SK-N-SH treated with all-trans-retinoic acid at 6 μM for 48 hours (cell line): Measurements from ENCODE around the gene CDK3.

Experiments used
- ATAC-seq: fragments of 200-7000 bp; cut with Tn5 transposase; 3 replicates; pipeline ENCODE4 v1.9.1; 2020; ENCODE audit warnings: mild to moderate bottlenecking, moderate library complexity
- ARNTL ChIP-seq: fragments of 450-650 bp; formaldehyde crosslinking; IDR thresholded peaks from 2 replicates; pipeline ENCODE4 v1.5.0; 2020; ENCODE audit warnings: low read depth, mild to moderate bottlenecking, moderate library complexity, borderline replicate concordance
- CSDC2 ChIP-seq: fragments of 250-450 bp; sonication (Bioruptor Pico); IDR thresholded peaks from 2 replicates; pipeline ENCODE4 v1.5.0; 2020; ENCODE audit warnings: mild to moderate bottlenecking, moderate library complexity
- ISL1 ChIP-seq: fragments of 250-450 bp; sonication (Bioruptor Pico); IDR thresholded peaks from 2 replicates; pipeline ENCODE4 v2.1.2; 2022; ENCODE audit warnings: mild to moderate bottlenecking, moderate library complexity
- PPARA ChIP-seq: fragments of 250-450 bp; sonication (Bioruptor Pico); IDR thresholded peaks from 2 replicates; pipeline ENCODE4 v1.5.0; 2020; ENCODE audit warnings: mild to moderate bottlenecking, borderline replicate concordance
- SNAI2 ChIP-seq: fragments of 250-450 bp; sonication (Bioruptor Pico); IDR thresholded peaks from 2 replicates; pipeline ENCODE4 v1.5.0; 2020; ENCODE audit warnings: mild to moderate bottlenecking, moderate library complexity
- TCF4 ChIP-seq: fragments of 250-450 bp; sonication (Bioruptor Pico); IDR thresholded peaks from 2 replicates; pipeline ENCODE4 v1.8.0; 2021; ENCODE audit warnings: mild to moderate bottlenecking, moderate library complexity, borderline replicate concordance
- ZC3H10 ChIP-seq: fragments of 250-450 bp; sonication (Bioruptor Pico); IDR thresholded peaks from 2 replicates; pipeline ENCODE4 v1.5.1; 2021; ENCODE audit warnings: mild to moderate bottlenecking, moderate library complexity
- ZFP3 ChIP-seq: fragments of 250-450 bp; sonication (Bioruptor Pico); IDR thresholded peaks from 2 replicates; pipeline ENCODE4 v1.5.0; 2020; ENCODE audit warnings: mild to moderate bottlenecking, moderate library complexity
- ZFP30 ChIP-seq: fragments of 450-650 bp; formaldehyde crosslinking; IDR thresholded peaks from 2 replicates; pipeline ENCODE4 v1.5.0; 2022; ENCODE audit warnings: mild to moderate bottlenecking, moderate library complexity
- ZNF565 ChIP-seq: fragments of 450-650 bp; formaldehyde crosslinking; conservative IDR thresholded peaks from 2 replicates; pipeline ENCODE4 v1.5.0; 2020; ENCODE audit warnings: low read depth, mild to moderate bottlenecking, moderate library complexity
- ZNF70 ChIP-seq: fragments of 450-650 bp; formaldehyde crosslinking; IDR thresholded peaks from 2 replicates; pipeline ENCODE4 v1.5.0; 2020; ENCODE audit warnings: mild to moderate bottlenecking, moderate library complexity
- TF ChIP-seq, protein P1 (sequence below): fragments of 250-450 bp; sonication (Bioruptor Pico); IDR thresholded peaks from 2 replicates; pipeline ENCODE4 v1.5.0; 2020; ENCODE audit warnings: mild to moderate bottlenecking, moderate library complexity
- TF ChIP-seq, protein P2 (sequence below): fragments of 250-450 bp; sonication (Bioruptor Pico); IDR thresholded peaks from 2 replicates; pipeline ENCODE4 v1.5.1; 2021; ENCODE audit warnings: mild to moderate bottlenecking, moderate library complexity
- TF ChIP-seq, protein P3 (sequence below): fragments of 250-450 bp; sonication (Bioruptor Pico); IDR thresholded peaks from 2 replicates; pipeline ENCODE4 v1.8.0; 2021; ENCODE audit warnings: low read depth, mild to moderate bottlenecking, moderate library complexity, borderline replicate concordance
- TF ChIP-seq, protein P4 (sequence below): fragments of 250-450 bp; sonication (Bioruptor Pico); IDR thresholded peaks from 2 replicates; pipeline ENCODE4 v1.5.1; 2020; ENCODE audit warnings: low read depth, mild to moderate bottlenecking, moderate library complexity
- TF ChIP-seq, protein P5 (sequence below): fragments of 250-450 bp; sonication (Bioruptor Pico); IDR thresholded peaks from 2 replicates; pipeline ENCODE4 v1.8.0; 2020; ENCODE audit warnings: mild to moderate bottlenecking, moderate library complexity, borderline replicate concordance

The CDK3 gene

DNA sequence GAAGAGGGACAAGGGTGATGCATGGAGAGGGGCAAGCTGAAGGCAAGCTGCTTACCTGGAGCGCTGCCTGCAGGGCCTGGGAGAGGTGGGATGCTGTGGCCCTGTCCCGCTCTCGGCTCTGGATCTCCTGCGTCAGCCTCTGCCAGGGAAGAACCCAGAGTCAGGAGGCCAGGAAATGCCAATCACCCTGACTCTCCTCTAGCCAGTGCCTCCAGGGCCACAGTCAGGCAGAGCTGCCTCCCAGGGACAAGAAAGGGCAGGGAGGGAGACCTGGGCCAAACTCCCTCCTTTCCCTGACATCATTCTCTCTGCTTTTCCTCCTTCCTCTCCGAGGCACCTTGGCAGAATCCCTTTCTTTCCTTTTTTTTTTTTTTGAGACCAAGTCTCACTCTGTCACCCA, 11.3 kb downstream of the CDK3 start:
- TF ChIP-seq, protein P1, sequence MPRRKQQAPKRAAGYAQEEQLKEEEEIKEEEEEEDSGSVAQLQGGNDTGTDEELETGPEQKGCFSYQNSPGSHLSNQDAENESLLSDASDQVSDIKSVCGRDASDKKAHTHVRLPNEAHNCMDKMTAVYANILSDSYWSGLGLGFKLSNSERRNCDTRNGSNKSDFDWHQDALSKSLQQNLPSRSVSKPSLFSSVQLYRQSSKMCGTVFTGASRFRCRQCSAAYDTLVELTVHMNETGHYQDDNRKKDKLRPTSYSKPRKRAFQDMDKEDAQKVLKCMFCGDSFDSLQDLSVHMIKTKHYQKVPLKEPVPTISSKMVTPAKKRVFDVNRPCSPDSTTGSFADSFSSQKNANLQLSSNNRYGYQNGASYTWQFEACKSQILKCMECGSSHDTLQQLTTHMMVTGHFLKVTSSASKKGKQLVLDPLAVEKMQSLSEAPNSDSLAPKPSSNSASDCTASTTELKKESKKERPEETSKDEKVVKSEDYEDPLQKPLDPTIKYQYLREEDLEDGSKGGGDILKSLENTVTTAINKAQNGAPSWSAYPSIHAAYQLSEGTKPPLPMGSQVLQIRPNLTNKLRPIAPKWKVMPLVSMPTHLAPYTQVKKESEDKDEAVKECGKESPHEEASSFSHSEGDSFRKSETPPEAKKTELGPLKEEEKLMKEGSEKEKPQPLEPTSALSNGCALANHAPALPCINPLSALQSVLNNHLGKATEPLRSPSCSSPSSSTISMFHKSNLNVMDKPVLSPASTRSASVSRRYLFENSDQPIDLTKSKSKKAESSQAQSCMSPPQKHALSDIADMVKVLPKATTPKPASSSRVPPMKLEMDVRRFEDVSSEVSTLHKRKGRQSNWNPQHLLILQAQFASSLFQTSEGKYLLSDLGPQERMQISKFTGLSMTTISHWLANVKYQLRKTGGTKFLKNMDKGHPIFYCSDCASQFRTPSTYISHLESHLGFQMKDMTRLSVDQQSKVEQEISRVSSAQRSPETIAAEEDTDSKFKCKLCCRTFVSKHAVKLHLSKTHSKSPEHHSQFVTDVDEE (CRISPR knock-in tag): no peak
- TF ChIP-seq TCF4 (CRISPR knock-in tag) (no peak), ZFP30 (CRISPR knock-in tag) (no peak), ZFP3 (CRISPR knock-in tag) (no peak), CSDC2 (no peak), ARNTL (CRISPR knock-in tag) (no peak), PPARA (CRISPR knock-in tag) (no peak), ISL1 (CRISPR knock-in tag) (no peak), ZNF565 (no peak)
- TF ChIP-seq, protein P2, sequence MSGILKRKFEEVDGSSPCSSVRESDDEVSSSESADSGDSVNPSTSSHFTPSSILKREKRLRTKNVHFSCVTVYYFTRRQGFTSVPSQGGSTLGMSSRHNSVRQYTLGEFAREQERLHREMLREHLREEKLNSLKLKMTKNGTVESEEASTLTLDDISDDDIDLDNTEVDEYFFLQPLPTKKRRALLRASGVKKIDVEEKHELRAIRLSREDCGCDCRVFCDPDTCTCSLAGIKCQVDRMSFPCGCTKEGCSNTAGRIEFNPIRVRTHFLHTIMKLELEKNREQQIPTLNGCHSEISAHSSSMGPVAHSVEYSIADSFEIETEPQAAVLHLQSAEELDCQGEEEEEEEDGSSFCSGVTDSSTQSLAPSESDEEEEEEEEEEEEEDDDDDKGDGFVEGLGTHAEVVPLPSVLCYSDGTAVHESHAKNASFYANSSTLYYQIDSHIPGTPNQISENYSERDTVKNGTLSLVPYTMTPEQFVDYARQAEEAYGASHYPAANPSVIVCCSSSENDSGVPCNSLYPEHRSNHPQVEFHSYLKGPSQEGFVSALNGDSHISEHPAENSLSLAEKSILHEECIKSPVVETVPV (CRISPR knock-in tag): no peak
- TF ChIP-seq, protein P3, sequence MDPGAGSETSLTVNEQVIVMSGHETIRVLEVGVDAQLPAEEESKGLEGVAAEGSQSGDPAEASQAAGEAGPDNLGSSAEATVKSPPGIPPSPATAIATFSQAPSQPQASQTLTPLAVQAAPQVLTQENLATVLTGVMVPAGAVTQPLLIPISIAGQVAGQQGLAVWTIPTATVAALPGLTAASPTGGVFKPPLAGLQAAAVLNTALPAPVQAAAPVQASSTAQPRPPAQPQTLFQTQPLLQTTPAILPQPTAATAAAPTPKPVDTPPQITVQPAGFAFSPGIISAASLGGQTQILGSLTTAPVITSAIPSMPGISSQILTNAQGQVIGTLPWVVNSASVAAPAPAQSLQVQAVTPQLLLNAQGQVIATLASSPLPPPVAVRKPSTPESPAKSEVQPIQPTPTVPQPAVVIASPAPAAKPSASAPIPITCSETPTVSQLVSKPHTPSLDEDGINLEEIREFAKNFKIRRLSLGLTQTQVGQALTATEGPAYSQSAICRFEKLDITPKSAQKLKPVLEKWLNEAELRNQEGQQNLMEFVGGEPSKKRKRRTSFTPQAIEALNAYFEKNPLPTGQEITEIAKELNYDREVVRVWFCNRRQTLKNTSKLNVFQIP: no peak
- TF ChIP-seq, protein P4, sequence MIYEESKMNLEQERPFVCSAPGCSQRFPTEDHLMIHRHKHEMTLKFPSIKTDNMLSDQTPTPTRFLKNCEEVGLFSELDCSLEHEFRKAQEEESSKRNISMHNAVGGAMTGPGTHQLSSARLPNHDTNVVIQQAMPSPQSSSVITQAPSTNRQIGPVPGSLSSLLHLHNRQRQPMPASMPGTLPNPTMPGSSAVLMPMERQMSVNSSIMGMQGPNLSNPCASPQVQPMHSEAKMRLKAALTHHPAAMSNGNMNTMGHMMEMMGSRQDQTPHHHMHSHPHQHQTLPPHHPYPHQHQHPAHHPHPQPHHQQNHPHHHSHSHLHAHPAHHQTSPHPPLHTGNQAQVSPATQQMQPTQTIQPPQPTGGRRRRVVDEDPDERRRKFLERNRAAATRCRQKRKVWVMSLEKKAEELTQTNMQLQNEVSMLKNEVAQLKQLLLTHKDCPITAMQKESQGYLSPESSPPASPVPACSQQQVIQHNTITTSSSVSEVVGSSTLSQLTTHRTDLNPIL (CRISPR knock-in tag): no peak
- TF ChIP-seq, protein P5, sequence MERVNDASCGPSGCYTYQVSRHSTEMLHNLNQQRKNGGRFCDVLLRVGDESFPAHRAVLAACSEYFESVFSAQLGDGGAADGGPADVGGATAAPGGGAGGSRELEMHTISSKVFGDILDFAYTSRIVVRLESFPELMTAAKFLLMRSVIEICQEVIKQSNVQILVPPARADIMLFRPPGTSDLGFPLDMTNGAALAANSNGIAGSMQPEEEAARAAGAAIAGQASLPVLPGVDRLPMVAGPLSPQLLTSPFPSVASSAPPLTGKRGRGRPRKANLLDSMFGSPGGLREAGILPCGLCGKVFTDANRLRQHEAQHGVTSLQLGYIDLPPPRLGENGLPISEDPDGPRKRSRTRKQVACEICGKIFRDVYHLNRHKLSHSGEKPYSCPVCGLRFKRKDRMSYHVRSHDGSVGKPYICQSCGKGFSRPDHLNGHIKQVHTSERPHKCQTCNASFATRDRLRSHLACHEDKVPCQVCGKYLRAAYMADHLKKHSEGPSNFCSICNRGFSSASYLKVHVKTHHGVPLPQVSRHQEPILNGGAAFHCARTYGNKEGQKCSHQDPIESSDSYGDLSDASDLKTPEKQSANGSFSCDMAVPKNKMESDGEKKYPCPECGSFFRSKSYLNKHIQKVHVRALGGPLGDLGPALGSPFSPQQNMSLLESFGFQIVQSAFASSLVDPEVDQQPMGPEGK (CRISPR knock-in tag): no peak
- no peak for ATAC-seq

DNA sequence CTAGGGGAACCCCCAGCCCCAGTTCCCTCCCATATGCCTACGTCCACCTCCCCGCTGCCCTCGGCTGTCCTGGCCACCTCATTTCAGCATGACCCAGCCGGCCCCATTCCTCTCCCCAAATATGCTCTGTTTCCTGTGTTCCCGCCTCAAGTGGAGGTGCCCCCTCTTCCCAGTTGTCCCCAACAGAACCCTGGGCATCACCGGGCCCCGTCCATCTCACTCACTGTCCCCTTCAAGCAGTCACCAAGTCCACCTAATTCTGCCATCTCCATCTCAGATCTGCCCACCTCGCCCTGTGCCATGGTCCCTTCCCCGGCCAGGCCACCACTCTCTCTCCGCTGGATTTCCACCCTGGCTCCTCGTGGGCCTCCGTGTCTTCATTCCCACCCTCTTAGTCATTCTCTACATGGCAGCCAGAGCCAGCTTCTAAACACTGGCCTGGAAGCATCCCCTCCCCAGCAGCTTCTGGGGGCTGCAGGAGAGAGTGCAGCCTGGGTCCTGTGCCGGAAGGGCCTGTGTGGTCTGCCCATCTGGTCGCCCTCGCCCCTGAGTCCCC, 12.8 kb downstream of the CDK3 start:
- ATAC-seq: no peak
- no peak for TF ChIP-seq TCF4 (CRISPR knock-in tag)
- no peak for TF ChIP-seq SNAI2
- TF ChIP-seq ISL1 (CRISPR knock-in tag): no peak
- TF ChIP-seq, protein P5 (CRISPR knock-in tag): no peak
- TF ChIP-seq ZFP30 (CRISPR knock-in tag): no peak

DNA sequence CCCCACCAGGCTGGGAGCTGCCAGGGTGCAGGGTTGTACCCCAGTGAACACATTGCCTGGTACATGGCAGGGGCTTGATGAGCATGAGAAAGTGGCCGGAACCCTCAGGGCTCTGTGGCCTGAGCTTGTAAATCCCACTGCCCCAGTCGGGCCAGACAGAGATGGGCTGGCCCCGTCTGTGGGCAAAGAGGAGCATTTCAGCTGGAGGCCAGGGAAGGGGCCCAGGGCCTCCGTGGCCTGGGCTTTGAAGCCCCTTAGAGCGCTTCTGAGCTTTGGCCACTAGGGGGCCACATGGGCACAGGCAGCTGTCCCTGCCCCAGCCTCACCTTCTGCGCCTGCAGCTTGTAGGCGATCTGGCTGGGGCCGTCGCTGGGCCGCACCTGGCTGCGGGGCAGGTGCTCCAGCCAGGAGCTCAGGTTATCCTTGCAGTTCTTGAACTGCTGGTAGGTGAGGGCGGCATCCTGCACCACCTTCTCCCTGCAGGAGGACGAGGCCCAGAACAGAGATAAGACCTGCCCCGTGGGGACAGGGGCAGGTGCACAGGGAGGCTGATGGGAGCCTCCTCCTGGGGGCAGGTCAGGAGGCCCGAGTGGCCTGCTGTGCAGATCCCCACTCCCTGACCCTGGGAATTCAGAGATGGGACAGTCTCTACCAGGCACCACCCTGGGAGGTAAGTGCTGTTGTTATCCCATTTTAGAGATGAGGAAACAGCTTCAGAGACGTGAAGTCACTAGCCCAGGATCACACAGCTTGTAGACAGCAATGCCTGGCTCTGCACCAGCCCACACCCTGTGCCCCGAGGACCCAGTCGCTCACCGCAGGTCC, 13.7 kb downstream of the CDK3 start:
- ATAC-seq: peak; percentile 98
- TF ChIP-seq ZNF70 (no peak), ZC3H10 (CRISPR knock-in tag) (no peak), ZNF565 (no peak), TCF4 (CRISPR knock-in tag) (no peak), ZFP3 (CRISPR knock-in tag) (no peak), SNAI2 (no peak)
- TF ChIP-seq, protein P4 (CRISPR knock-in tag): no peak
